GM19328 (cell line): ENCODE measurements around the gene NDUFA13.

Source experiments
- ATAC-seq: cut with Tn5 transposase; IDR thresholded peaks from one replicate; pipeline ENCODE4 v1.9.1; 2021; ENCODE audit warnings: mild to moderate bottlenecking, moderate library complexity; ENCODE audit not compliant: unreplicated experiment

Gene NDUFA13

DNA sequence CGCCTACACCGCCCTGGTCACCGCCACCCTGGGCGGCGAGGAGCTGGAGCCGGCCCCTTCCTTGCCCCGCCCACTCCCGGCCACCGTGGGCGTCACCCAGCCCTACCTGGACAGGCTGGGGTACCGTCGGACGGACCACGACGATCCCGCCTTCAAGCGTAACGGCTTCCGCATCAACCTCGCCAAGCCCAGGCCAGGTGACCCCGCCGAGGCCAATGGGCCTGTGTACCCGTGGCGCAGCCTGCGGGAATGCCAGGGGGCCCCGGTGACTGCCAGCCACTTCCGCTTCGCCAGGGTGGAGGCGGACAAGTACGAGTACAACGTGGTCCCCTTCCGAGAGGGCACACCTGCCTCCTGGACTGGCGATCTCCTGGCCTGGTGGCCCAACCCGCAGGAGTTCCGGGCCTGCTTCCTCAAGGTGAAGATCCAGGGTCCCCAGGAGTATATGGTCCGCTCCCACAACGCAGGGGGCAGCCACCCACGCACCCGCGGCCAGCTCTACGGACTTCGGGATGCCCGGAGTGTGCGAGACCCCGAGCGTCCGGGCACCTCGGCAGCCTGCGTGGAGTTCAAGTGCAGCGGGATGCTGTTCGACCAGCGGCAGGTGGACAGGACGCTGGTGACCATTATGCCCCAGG lies 29.0 kb downstream of the NDUFA13 start:
- no peak for ATAC-seq

DNA sequence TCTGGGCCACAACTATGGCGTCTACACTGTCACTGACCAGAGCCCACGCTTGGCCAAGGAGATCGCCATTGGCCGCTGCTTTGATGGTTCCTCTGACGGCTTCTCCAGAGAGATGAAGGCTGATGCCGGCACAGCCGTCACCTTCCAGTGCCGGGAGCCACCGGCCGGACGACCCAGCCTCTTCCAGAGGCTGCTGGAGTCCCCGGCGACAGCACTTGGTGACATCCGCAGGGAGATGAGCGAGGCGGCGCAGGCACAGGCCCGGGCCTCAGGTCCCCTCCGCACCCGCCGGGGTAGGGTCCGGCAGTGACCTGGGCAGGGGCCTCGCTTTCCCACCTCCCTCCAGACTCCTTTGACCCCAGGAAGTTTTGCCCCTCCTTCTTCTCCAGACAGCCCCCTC lies 29.7 kb downstream of the NDUFA13 start:
- ATAC-seq = no peak

DNA sequence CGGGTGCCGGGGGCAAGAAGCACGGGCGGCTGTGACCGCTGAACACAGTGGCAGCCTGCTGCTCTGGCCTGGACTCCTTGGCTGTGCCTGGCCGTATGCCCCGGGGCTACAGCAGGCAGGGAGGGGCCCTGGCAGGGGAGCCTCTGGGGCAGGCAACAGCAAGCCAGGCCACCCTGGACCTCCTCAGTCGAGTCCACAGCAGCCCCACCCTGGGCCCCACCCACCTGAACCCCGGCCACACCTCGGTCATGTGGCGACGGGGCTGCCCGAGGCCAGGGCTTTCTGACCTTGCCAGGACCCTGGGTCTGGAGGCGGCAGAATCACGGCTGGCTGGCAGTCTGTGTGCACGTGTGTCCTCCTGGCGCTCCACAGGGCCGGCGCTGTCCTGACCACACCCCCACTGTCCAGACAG lies 30.7 kb downstream of the NDUFA13 start:
- no peak for ATAC-seq

DNA sequence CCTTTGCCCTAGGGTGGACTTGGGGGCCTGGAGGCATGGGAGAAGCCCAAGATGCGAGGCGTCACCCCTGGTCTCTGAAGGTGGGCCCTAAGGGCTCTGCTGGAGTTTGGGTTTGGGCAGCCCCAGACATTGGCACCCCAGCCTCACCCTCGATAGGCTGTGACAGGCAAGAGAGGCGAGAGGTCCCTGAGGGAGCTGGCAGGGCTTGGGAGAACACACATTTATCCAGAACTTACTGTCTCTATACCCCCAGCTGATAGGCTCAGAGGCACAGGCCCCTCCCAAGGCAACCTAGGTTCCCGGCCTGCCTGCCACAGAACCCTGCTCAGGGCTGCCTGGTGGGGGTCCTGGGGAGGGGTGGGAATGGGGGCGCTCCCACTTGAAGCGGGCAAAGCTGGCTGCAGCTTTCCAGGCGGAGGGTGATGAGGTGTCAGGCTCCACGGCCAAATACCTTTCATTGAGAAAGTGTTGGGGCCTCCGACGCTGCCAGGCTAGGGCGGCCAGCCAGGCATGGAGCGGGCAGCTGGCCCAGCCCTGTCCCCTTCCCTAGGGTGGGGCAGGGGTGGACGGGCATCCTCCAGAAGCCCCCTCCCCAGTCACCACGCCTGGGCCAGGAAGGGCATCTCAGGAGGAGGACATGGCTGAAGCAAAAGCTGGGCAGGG lies 31.8 kb downstream of the NDUFA13 start:
- no peak for ATAC-seq

DNA sequence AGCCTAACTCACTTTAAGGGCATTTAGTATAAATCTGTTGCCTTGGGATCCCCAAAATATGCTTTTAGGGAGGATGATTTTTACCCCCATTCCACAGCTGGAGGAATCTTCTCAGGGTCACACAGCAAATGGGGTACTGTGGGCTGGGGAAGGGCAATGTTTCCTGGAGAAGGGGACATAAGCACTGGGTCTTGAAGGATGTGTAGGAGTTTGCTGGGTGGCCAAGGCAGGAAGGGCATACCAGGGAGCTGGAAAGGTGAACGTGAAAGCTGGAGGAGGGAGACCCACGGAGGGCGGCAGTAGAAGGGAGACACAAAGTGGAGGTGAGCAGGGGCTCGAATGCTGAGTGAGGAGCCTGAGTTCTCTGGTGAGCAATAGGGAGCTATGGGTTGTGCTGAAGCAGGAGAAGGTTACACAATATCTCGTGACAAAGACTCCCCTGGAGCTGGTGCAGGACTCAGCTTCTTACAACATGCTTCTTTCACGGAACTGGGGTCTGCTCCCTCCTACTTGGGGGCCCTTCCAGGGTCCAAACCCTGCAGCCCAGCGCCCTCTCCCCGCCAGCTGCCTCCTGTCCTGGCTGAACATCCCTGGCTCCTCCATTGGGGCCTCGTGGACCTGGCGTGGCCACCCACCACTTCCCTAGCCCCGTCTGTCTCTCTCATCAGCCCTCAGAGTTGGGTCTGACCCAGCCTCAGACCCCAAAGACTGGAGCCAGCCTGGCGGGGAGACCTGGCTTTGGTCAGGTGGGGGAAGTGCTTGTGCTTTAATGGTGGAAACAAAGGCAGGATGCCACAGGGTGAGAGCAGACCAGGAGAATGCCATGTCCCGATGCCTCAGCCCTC lies 33.1 kb downstream of the NDUFA13 start:
- ATAC-seq = no peak

DNA sequence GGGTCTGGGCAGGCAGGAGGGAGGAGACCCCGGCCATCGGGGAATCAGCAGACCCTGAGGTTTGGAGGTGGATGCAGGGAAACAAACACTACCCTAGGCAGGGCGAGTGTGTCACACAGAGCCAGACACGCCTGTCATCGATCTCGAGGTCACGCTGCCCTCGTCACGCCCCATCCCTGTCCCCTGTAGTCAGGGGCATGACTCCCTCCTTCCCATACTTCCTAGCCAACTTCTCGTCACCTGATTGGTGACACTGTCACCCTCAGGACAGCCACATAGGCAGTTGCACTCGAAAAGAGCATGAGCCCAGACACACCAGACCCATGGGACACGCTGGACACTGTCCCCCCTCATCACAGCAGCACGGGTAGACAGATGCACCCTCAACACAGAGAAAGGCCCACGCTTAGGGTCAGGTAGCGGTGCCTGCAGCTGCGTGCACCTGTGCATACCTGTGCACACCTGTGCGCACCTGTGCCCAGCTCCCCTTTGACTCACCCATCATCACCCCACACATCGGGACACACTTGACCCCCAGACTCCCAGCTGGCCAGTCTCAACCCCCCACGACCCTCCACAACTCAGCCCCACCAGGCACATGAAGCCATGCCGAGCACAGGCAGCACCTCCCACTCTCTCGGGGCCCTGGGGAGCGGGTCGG lies 33.9 kb downstream of the NDUFA13 start:
- ATAC-seq = no peak

DNA sequence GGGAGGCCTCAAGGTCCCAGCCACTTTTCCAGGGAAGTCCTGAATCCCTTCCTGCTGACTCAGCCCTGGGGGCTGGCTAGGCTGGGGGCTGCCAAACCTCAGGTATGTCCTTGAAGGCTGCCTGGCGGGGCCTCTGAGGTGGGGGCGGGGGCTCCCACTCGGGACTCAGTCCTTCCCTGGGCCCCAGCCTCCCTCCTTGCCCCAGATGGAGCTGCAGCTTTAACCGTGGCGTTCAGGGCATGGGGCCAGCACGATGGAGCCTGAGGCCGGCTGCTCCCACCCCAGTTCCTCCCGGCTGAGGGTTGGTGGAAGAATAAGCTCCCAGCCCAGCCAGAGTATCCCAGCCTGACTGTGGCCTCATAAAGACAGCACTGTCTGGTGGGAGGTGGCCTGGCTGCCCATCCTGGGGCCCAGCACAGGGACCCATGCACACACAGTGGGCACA lies 34.5 kb downstream of the NDUFA13 start:
- no peak for ATAC-seq

DNA sequence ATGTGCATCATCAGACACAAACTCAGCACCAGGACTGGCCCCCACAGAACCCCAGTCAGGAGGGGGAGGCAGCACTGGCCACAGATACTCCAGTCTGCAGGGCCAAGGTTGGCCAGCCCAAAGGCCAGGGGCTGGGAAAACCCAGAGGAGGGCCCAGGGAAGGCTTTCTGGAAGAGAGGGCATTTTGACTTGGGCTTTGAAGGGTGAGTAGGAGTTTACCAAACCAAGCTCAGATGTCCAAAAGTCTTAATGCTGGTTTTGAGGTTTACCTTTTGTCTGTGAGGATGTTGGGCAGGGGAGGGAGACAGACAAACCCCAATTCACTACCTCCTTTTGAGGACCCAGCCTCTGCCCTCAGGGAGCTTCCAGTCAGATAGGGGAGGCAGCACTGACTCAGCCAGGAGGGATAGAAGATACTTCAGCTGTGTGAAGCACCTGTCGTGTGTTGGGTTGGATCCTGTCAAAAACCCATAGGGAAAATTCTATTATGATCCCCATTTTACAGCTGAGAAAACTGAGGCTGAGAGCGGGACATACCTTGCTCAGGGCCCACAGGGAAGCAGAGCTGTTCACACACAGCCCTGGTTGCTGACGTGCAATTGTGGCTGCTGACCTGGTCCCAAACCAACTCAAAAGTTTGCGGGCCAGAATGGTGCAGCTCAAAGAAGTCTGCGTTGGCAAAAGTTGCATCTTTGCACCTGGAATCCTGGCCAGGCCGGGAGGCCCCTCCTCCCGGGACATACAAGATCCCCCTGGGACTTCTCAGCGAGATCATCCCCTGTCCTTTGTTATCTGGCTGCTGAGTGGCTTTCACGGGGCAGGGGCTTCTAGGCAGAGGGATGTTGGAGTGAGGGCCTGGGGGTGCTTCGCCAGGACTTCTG lies 35.2 kb downstream of the NDUFA13 start:
- no peak for ATAC-seq

DNA sequence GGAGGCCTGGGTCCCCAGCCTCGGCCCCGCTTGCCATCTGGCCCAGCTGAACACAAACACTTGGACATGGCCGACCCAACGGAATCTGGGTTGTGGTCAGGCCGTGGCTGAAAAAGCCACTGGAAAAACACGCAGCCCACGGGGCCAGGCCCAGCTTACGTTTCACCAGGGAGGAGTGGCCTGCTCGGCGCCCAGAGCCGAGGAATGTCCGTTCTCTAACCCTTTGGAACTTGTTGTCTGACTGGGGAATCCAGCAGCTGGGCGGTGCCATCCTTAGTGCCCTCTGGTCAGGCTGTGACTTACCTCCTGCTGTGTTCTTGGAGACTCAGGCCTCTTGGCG lies 35.8 kb downstream of the NDUFA13 start:
- no peak for ATAC-seq

DNA sequence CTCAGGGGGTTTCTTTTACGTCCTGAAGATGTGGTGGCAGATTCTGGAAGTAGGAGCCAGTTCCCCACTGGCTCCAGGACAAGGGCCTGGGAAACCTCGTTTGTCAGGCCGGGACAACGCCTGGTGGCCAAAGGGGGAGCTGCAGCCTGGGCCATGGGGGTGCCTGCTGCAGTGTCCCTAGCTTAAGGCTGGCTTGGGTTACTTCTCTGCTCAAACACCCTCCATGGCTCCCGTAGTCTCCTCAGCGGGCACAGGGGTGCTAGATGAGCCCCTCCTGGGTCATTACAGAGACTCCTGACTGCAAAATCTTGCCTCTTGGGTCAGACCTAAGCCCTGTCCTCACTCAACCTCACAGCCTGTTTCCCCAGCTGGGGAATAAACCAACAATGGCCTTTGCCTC lies 36.8 kb downstream of the NDUFA13 start:
- ATAC-seq = no peak

DNA sequence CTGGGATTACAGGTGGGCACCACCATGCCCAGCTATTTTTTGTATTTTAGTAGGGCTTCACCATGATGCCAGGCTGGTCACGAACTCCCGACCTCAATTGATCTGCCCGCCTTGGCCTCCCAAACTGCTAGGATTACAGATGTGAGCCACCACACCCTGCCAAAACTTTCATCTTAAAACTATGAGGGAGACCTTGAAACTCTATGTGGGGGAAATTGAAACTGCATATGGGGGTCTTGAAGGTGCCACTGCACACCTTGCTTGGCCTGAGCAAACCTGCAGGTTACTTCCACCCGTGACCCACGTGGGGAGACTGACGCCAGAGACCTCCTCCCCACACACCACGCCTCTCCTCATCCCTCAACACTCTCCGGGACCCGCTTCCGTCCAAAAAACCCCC lies 37.6 kb downstream of the NDUFA13 start:
- ATAC-seq = no peak

DNA sequence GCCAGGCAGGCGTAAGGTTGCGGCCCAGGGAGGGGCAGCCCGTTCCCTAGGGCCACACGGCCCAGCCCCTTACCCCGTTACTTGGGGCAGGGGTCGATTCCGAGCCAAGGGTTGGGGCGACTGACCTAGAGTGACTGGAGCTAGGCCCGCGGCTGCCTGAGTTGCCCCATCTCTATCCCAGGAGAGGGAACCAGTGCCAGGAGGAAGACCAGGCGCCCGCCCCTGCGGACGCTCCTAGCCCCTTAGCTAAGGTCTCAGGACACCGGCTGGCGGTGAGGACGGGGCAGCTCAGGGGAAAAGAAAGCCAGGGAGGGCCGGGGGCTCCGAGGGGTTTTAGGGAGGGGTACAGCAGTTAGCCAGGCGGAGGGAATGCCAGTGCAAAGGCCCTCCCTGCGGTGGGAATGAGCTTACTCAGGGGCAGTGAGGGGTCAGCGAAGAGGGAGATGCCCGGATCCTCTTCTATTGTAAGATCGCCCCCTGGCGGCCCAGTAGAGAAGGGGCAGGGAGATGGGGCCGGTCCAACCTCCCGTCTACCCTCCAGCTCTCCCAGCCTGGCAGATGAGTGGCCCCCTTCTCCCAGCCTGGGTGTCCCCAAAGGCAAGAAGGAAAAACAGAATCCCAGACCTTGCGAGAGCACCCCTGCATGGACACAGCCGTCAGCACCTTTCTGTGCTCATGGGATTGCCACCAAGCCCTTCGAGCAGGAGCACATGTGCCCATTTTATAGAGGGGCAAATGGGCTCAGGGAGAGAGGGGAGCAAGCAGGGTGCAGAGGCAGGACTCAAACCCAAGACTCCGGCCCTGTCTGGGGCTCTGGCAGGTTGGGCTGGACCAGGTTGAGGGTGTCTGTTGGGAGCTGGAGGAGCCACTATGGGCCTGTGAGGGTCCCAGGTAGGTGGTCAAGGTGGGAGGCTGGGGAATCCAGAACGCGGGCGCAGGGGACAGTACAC lies 38.3 kb downstream of the NDUFA13 start:
- no peak for ATAC-seq

DNA sequence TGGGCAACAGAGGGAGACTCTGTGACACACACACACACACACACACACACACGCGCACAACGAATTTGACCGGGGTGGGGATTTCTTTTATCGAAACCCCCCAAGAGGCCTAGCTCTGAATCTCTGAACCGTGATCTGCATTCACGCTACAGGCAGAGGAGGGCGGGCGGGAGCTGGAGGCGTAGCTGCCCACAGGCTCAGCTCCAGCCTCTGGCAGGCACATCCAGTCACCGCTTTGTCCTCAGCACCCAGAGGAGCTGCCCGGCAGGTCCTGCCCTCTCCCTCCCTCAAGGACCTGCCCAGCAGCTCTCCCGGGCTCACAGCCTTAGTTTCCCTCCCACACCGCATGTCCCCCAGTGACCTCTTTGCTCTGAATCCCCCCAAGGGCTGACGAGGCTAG lies 42.0 kb downstream of the NDUFA13 start:
- ATAC-seq = no peak

DNA sequence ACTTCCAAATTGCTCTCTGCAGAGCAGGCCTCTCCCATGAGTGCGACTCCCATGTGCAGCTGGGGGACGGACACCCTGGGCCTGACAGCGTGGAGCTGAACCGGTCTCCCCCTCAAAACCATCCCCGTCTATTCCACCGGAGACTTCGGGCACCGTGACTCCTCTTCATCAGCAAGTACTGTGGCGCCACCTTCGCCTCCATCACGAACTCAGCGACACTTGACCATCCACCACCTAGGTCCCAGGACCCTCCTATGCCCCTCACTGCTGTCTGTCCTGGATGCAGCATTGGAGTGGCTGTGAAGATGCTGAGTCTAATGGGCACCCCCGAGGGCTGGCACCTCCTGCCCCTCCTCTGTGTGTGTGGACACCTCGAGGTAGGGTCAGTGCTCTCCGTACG lies 42.6 kb downstream of the NDUFA13 start:
- no peak for ATAC-seq

DNA sequence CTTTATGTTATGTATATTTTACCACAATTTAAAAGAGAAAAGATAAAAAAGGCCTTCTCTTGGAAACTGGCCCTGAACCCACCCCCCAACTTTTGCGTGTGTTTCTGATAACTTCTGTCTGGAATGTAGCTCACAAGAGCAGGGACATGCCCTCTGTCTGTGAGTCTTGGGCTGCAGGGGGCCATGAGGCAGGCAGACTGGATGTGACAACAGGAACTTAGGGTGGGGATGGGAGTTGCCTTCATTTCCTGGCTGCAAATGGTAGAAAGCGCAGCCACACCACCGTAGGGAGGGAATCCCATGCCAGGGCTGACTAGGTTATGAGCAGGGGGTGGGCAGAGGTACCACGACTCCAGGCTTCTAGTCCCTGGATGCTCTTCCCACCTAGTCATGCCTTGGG lies 43.9 kb downstream of the NDUFA13 start:
- ATAC-seq = no peak

DNA sequence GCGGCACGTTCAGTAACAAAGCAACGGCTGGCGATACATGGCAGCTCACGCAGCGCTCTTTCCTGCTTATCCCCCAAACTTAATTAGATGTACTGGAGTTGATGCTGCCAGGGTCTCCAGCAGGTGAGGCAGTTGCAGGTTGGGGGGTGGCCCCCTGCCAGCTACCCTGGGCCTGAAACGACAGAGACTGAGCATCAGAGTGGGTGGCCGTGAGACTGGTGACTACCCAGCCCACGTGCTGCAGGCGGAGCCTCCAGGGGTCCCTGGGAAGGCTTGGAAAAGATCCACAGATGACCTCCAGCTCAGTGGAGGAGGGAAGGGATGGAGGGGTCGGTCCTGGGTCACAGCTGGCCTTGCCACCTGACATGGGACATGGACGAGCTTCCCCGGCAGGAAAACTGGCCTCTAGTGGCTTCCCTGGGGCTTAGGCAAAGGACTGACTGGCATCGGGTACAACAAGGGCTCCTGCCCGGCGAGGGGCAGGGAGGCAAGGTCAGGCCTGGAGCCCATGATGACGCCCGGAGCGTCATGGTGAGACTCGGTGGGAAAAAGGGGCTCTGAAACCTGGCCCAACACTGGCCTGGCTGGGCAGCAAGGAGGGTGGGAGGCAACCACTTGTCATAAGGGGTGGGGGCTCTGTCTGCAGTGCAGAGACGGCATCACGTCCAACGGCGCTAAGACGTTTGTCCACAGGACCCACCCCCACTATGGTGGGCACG lies 46.1 kb downstream of the NDUFA13 start:
- no peak for ATAC-seq

DNA sequence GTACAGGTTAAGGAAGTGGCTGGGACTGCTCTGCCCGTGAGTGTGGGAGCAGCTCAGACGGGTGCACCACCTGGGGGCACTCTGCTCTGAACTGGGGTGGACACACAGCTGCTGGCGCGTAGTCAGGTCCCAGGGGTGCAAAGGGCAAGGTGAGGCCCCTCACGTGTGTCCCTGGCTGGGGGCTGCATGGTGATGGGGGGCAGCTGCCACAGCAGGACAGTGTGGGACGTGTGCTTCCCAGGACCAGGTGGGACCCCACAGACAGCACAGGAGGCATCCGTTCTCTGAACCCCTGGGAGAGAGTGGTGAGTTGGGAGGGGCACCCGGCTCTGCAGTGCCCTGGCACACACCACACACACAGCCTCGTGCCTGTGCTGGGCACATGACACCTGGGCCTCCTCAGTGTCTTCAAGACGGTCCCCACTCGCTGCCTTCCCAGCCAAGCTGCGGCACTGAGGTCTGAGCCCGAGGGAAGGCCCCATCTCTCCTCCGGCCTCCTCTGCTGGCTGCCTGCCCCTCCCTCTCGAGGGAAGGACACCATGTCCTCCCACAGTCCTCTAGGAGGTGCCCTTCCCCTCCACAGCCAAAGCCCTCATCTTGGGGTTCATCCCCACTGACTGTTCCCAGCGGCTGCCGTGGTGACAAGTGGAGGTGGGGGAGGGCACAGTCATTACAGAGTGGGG lies 46.8 kb downstream of the NDUFA13 start:
- ATAC-seq = no peak

DNA sequence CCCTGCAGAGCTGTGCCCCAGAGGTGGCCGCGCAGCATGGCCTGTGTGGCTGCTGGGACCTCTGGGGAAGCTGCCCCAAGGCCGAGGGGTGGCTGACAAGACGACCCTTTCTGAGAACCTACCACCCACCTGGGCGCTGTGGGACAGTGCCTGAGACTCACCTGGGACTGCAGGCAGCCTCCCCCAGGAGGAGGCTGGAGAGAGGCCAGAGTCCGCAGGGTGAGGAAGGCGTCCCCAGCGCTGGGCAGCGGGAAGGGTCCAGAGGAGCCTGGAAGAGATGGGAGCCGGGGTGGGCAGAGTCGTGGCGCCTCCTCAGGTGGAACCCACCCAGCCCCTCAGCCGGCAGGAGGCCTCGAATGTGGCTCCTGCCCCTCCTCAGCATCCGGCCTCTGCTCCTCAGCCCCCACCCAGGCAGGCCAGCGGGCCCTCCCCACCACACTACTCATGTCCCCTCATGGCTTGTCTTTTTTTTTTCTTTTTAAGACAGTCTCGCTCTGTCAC lies 47.4 kb downstream of the NDUFA13 start:
- ATAC-seq = no peak
